EH (cell line): ENCODE results near the gene AKR1C4.
"Not testable (repeated sequence)": the region's sequence is repeated elsewhere in the genome, so short reads cannot be mapped to it uniquely, and the experiment has no call there.

ENCODE experiments used
- DNase-seq: peaks from one replicate; pipeline ENCODE4 v3.0.0-alpha.2; 2015; ENCODE audit warnings: low read depth

Gene AKR1C4

DNA sequence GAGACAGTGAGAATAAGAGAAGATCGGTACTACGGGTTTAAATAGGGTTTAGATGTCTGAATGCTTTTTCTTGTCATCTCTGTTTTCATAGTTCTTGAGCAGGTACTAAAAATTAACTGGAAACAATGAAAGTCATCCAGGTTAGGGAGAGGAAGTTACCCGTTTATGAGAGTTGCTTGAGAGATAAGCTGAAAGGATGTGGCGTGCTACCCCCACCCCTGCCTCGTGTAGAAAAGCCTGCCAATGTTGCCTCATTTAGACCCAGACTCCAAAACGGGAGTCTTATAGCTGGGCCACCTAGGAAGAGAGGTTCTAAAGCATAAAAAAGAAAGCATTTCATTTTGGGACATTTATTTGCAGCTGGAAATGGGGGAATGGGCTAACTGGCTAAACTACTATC lies 10.2 kb downstream of the AKR1C4 start:
- no peak for DNase-seq

- not testable (repeated sequence) for DNase-seq
Observed at GRCh38 chr10:5209776-5210175, 13.1 kb downstream of the AKR1C4 start.

GRCh38 chr10:5210261-5210660 lies 13.6 kb downstream of the AKR1C4 start:
- DNase-seq = peak; percentile 10

DNA sequence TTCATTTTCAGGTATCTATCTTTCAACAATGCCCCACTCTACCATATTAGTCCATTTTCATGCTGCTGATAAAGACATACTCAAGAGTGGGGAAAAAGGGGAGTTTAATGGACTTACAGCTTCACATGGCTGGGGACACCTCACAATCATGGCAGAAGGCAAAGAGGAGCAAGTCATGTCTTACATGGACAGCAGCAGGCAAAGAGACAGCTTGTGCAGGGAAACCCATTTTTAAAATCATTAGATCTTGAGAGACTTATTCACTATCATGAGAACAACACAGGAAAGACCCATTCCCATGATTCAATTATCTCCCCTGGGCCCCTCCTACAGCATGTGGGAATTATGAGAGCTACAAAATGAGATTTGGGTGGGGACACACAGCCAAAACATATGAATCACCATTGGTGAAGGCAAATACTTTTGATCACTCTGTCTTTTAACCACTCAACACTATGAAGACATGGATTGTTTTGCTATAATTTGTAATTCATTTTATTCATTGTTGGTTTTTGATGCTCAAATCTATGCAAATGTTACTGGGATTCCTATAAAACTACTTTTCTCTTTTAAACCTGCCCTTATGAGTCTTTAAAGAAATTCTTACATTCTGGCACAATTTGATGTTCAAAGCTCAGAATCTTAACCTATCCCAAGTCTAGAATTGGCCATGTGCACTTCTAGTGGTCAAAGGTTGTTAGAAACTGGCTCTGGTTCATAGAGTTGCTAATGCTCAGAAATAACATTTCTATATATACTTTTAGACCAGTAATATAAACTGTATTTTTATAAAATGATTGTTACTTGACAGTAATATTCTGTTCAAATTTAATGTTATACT lies 15.3 kb downstream of the AKR1C4 start:
- DNase-seq = no peak

DNA sequence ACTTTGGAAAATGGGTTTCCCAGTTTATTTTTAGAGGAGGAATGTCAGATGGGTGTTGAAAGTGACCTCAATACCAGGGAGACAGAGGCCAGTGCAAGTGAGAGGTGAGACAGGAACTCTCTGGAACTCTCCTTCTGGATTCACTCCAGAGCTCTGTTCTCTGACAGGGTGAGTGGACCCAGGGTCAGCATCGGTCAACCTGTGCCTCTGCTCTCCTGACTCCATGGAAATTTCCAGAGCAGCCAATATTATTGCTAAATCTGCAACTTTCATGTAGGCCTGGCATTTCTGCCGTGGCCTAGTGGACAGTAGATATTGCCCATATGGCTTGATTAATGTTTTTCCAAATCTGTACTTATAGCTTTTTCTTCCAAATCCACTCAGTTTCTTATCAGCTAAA lies 20.2 kb downstream of the AKR1C4 start:
- DNase-seq = no peak

DNA sequence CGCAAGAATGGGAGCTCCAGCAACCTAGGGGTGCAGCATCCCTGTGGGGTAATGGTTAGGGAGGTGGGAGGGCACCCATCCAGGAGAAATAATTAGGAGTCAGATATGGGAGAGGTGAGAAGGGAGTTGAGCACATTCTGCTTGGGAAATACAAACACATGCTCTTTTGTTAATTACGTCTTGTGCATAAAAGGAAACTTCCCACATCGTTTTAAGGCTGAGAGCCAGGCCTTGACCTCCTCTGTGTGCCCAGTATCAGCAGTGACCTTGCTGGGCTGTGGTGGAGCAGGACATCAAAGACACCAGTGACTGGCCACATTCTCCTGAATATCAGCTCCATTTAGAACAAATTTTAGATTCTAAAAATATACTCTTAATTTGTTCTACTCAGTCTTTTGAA lies 22.6 kb downstream of the AKR1C4 start:
- DNase-seq = no peak

GRCh38 chr10:5222942-5223341 lies 26.3 kb downstream of the AKR1C4 start:
- not testable (repeated sequence) for DNase-seq

GRCh38 chr10:5229019-5229418 lies 32.4 kb downstream of the AKR1C4 start:
- no peak for DNase-seq

DNA sequence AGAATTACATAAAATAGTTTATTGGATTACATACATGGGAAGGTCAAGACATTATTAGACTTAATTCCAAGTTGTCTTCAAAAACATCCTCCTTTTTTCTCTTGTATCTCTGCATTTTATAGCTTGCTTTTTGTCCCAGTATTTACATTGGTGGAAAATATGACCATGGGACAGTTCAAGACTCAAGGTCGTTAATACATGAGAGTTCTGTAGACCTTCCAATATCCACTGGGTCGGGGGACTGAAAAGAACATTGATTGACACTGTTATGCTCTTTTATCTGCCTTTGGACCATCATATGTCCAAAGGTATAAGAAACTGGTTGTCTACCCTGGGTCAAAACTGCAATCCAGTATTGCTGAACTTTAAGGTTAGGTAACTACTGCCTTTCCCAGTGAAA lies 36.7 kb downstream of the AKR1C4 start:
- DNase-seq = no peak

GRCh38 chr10:5234106-5234860 lies 37.6 kb downstream of the AKR1C4 start:
- peak; percentile 20 for DNase-seq

- not testable (repeated sequence) for DNase-seq
Observed at GRCh38 chr10:5237541-5237940, 40.9 kb downstream of the AKR1C4 start.

GRCh38 chr10:5242585-5242984 lies 45.9 kb downstream of the AKR1C4 start:
- no peak for DNase-seq

DNA sequence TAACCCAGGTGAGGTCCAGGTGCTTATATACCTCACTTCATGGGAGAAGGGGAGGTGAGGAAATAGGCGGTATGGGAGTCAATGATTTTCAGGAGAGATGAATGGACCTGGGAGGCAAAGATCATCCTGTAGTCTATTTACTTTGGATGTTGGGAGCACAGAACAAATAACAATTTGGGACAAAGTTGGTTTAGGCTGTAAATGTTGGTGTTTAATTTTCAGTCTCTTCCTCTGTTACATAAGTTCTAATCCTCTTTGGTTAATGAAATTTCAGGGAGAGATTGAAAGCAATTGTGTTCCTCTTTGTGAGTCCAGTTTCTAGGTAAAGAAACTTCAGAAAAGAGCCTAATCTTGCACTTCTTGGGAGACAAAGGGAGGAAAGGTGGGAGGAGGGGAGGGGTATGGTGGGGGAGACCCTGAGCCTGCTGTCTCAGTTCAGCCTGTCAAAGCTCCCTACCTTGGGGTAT lies 46.9 kb downstream of the AKR1C4 start:
- no peak for DNase-seq

DNA sequence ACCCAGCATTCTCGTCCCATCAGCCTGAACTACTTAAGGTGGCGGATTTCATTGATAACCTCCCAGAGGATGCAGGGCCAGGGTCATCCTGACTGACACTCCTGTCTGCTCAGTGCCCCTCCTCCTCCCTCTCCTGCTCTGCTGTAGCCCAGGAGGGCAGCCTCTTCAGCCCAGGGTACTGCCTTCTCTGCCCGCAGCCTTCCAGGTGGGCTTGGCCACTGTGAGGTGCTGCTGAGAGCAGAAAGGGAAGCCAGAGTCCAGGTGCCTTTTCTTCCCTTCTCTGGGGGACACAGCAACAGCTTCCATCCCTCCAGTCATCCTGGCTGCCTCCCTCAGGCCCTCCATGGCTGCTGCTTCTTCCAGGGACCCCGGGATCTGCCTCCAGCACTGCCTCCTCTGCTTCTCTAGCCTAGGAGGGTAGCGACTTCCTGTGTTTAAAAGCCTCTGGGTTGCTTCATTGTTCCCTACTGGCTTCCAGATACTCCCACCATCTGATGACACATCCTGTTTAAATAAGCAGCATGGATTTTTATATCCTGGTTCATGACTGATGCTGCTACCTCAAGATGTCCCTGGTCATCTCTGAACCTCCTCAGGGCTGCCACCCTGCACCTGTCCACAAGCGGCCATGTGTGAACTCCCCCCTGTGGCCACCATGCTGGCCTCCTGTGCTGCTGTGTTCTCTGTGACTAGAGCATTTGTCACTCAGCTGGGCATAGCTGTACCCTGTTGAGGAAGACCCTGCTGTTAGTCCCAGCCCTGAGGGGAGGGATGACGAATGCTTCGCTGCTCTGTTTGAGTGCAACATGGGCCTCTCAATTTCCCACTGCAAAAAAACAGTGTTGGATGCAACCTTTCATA lies 55.8 kb downstream of the AKR1C4 start:
- peak; percentile 9 for DNase-seq

GRCh38 chr10:5254488-5254887 lies 57.9 kb downstream of the AKR1C4 start:
- DNase-seq = no peak

GRCh38 chr10:5257768-5258167 lies 61.1 kb downstream of the AKR1C4 start:
- DNase-seq = not testable (repeated sequence)

DNA sequence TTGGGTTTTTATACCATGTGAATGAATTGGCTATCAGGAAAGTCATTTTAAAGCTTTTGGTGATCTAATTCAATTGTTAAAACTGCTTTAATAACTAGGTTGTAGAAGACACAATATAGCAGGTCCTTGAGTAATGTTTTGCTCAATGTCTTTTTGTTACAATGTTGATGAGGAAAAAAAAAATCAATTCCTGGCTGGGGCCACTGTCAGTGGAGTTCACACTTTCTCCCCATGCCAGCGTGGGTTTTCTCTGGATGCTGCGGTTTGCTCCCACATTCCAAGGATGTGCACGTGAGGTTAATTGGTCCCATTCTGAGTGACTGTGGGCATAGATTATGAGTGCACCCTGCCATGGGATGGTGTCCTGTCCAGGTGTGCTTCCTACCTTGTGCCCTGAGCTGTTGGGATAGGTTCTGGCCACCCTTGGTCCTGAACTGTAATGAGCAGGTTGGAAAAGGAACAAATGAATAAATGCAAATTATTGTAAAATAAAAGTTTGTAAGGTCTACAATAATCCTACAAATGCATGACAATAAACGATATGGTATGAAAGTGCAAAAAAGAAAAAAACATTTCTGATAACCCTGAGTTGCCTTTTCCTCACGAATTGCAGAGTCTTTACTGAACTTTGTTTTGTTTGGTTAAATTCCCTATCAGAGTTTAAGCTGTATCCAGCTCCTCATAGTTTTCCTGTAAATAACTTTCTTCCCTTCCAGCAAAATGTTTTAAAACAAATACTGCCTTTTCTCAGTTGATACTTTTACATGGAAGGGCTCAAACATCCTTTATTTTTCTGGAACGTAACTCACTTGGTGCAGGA lies 62.7 kb downstream of the AKR1C4 start:
- no peak for DNase-seq

- DNase-seq = no peak
Observed at GRCh38 chr10:5259952-5260578, 63.4 kb downstream of the AKR1C4 start.

DNA sequence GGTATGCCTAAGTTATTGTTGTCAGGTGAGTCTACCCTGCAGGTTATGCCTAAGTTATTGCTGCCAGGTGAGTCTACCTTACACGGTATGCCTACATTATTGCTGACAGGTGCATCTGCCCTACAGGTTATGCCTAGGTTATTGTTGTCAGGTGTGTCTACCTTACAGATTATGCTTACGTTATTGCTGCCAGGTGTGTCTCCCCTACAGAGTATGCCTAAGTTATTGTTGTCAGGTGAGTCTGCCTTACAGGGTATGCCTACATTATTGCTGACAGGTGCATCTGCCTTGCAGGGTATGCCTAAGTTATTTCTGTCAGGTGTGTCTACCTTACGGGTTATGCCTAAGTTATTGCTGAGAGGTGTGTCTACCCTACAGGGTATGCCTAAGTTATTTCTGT lies 64.2 kb downstream of the AKR1C4 start:
- DNase-seq = no peak

DNA sequence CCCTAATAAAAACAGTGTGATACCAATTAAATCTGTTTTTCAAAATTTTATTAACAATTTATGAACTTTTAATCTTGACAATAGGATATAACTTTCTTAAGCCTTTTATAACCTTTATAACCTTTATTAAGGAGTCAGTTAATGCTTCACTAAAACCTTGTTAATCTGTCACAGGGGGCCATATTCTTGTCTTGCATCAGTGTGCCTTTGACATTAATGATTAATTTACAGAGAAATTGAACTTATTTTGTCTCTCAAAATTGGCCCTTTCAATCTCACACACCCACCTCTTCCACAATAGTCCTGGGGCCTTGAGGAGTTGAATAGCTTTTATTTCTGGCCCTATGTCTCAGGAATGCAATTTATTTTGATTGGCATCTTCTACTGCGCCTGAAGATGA lies 68.5 kb downstream of the AKR1C4 start:
- DNase-seq = no peak

DNA sequence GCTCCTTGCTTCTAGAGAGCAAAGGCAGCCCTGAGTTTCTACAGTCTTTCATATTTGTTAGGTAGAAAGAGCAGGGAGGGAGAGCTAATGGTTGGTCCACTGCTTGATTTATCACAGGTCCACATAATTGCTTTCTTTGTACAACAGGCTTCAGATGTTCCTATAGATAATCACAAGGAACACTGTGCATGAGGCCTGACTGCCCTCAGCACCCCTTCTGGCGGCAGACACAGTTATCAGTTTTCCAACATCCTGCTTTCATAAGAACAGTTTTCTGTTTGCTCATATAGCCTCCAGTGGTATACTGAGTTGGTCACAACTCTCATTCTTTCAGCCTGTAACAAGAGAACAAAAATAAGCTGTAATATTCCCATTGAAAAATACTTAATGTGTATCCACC lies 69.7 kb downstream of the AKR1C4 start:
- DNase-seq = no peak
